Lower leg skin (tissue), 4 donors: ENCODE results near the gene HDAC7. TPM values are rescaled to one million over a fixed set of nuclear protein-coding genes. Genes with fewer than 3 reads are reported as not detected.
"Not testable (repeated sequence)": the region's sequence is repeated elsewhere in the genome, so short reads cannot be mapped to it uniquely, and the experiment has no call there.

Experiments used
- DNase-seq, 2 donors: peaks; one replicate each; pipeline ENCODE4 v3.0.0-alpha.2; 2019; ENCODE audit warnings: low spot score in 2 of 2
- H3K4me3 ChIP-seq: fragments of 200-600 bp; sonication (generic); 2 replicates; pipeline ENCODE4 v1.5.1; 2017; ENCODE audit warnings: mild to moderate bottlenecking, low read depth; ENCODE audit not compliant: poor library complexity, severe bottlenecking
- CTCF ChIP-seq, 3 donors: fragments of 450-650 bp; IDR thresholded peaks; one replicate each; pipeline ENCODE4 v1.5.1; 2016; ENCODE audit warnings: antibody characterized with exemption in 3 of 3, mild to moderate bottlenecking in 3 of 3, moderate library complexity in 2 of 3
- POLR2A ChIP-seq, 2 donors: fragments of 450-650 bp; IDR thresholded peaks; one replicate each; pipeline ENCODE4 v1.6.1; 2016 to 2017; ENCODE audit warnings: antibody characterized with exemption in 2 of 2, mild to moderate bottlenecking in 1 of 2, moderate library complexity in 1 of 2
- WGBS, 2 donors: methylation state at CpG; one replicate each; pipeline ENCODE4 v1.1.5; 2018; 5-methylcytosine and 5-hydroxymethylcytosine counted together
- intact Hi-C: fragments of 100-400 bp; cut with DNase I; formaldehyde crosslinking; loops from one replicate; pipeline ENCODE4 v1.15.0; 2023; ENCODE audit warnings: low total_unique reads
- total RNA-seq, 4 donors: library from RNA; depleted of rRNA; stranded (reverse); fragments of >200 nt; gene quantifications; one replicate each; pipeline ENCODE4 v1.1.0, GENCODE V29; 2016

The HDAC7 gene
- total RNA-seq, 4 donors from 2014 or later = 56.3 to 114 (median 63.5) TPM

- intact Hi-C loops = loop anchor here (10.0 kb wide), 1 partner anchor 98 kb away; no protein-coding TSS in a partner anchor
- TF ChIP-seq CTCF (IDR thresholded peaks at IDR 0.05) = no peak
- TF ChIP-seq POLR2A (IDR thresholded peaks at IDR 0.05) = no peak
- no peak overlapping the region for H3K4me3 ChIP-seq
- 85 to 92% methylated on average over 11 to 14 of the region's 14 CpGs for WGBS, 2 donors
- no peak for DNase-seq
Measured at GRCh38 chr12:47846294-47846996, 26.7 kb upstream of the HDAC7 start.

- no peak for TF ChIP-seq CTCF (IDR thresholded peaks at IDR 0.05)
- WGBS, 2 donors = 53 to 60% methylated on average over 7 to 8 of the region's 8 CpGs
- DNase-seq = no peak
- intact Hi-C loops = loop anchor here (10.0 kb wide), 1 partner anchor 100 kb away; no protein-coding TSS in a partner anchor
- no peak overlapping the region for H3K4me3 ChIP-seq
Measured at GRCh38 chr12:47845081-47845480, 25.4 kb upstream of the HDAC7 start.

GRCh38 chr12:47844264-47845019, 24.7 kb upstream of the HDAC7 start:
- WGBS, 2 donors = 34 to 47% methylated on average over 12 to 27 of the region's 28 CpGs
- intact Hi-C loops = loop anchor here (10.0 kb wide), 1 partner anchor 100 kb away; no protein-coding TSS in a partner anchor
- no peak overlapping the region for H3K4me3 ChIP-seq
- peak; percentile 81 to 95 for DNase-seq
- TF ChIP-seq POLR2A (IDR thresholded peaks at IDR 0.05) = no peak
- no peak for TF ChIP-seq CTCF (IDR thresholded peaks at IDR 0.05)

- intact Hi-C loops = loop anchor here (10.0 kb wide), 1 partner anchor 101 kb away; no protein-coding TSS in a partner anchor
- no peak for DNase-seq
- TF ChIP-seq POLR2A (IDR thresholded peaks at IDR 0.05) (no peak), CTCF (IDR thresholded peaks at IDR 0.05) (no peak)
- WGBS, 2 donors = 89% methylated on average over 25 of the region's 25 CpGs
- no peak overlapping the region for H3K4me3 ChIP-seq
Measured at GRCh38 chr12:47843226-47843980, 23.7 kb upstream of the HDAC7 start.

GRCh38 chr12:47842543-47842942, 22.8 kb upstream of the HDAC7 start:
- H3K4me3 ChIP-seq, DNase-seq: not testable (repeated sequence)
- 83 to 87% methylated on average over 11 of the region's 12 CpGs for WGBS, 2 donors
- intact Hi-C loops = loop anchor here (10.0 kb wide), 1 partner anchor 102 kb away; no protein-coding TSS in a partner anchor
